Activated naive CD4-positive, alpha-beta T cell treated with anti-CD3 and anti-CD28 coated beads, Interleukin-2, amount 50 U/mL, for 16 hours (primary cell): ENCODE results near the gene CXCL9.

Experiments used
- DNase-seq: peaks from one replicate; pipeline ENCODE4 v3.0.0-alpha.2; 2020

The CXCL9 gene

DNA sequence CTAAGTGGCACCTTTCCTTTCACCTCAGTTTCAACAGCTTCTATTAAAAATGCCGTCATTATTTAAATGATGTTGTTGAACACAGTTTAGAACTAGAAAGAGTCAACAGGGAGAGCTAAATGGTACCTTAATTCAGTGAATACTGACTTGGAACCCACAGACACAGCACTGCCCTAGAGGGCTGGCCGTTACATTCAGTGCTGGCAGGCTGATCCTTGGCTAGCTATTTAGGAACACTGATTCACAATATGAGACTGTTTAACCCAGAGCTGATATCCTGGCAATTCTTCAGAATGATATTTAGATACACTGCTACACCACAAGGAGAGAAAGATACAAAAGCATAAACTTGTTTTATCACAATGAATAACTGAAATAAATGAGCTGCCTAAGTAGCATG is 53.8 kb downstream of the CXCL9 start:
- DNase-seq, result no peak
